Middle frontal gyrus (tissue), 1 donor: ENCODE measurements around the gene ACTN4.

Experiments
- DNase-seq: peaks from one replicate; pipeline ENCODE4 v3.0.0-alpha.2; 2015; ENCODE audit warnings: low spot score; ENCODE audit errors: extremely low spot score

The ACTN4 gene

GRCh38 chr19:38723606-38723965 is 76.1 kb downstream of the ACTN4 start:
- DNase-seq: no peak

- no peak for DNase-seq
These were observed 76.8 kb downstream of the ACTN4 start for GRCh38 chr19:38723990-38724854.

GRCh38 chr19:38725469-38726283 is 78.2 kb downstream of the ACTN4 start:
- DNase-seq: no peak

- no peak for DNase-seq
These were observed 78.8 kb downstream of the ACTN4 start for GRCh38 chr19:38726284-38726673.

- no peak for DNase-seq
These were observed 79.4 kb downstream of the ACTN4 start for GRCh38 chr19:38726761-38727301.

- no peak for DNase-seq
These were observed 79.9 kb downstream of the ACTN4 start for GRCh38 chr19:38727306-38727867.

GRCh38 chr19:38727868-38728660 is 80.6 kb downstream of the ACTN4 start:
- DNase-seq: no peak

GRCh38 chr19:38728752-38729541 is 81.5 kb downstream of the ACTN4 start:
- DNase-seq: no peak

GRCh38 chr19:38729653-38730469 is 82.4 kb downstream of the ACTN4 start:
- no peak for DNase-seq

- no peak for DNase-seq
These were observed 83.0 kb downstream of the ACTN4 start for GRCh38 chr19:38730470-38730730.

- no peak for DNase-seq
These were observed 83.5 kb downstream of the ACTN4 start for GRCh38 chr19:38730731-38731589.

GRCh38 chr19:38731654-38732301 is 84.3 kb downstream of the ACTN4 start:
- DNase-seq: no peak

- DNase-seq: no peak
These were observed 85.7 kb downstream of the ACTN4 start for GRCh38 chr19:38733241-38733492.

GRCh38 chr19:38733493-38734175 is 86.2 kb downstream of the ACTN4 start:
- no peak for DNase-seq

GRCh38 chr19:38734176-38734425 is 86.7 kb downstream of the ACTN4 start:
- no peak for DNase-seq

GRCh38 chr19:38734426-38735256 is 87.2 kb downstream of the ACTN4 start:
- no peak for DNase-seq

GRCh38 chr19:38735257-38735686 is 87.8 kb downstream of the ACTN4 start:
- no peak for DNase-seq
